ENCODE measurements around the gene HDAC3.
"Not testable (repeated sequence)": the region's sequence is repeated elsewhere in the genome, so short reads cannot be mapped to it uniquely, and the experiment has no call there.

HDAC3 gene

DNA sequence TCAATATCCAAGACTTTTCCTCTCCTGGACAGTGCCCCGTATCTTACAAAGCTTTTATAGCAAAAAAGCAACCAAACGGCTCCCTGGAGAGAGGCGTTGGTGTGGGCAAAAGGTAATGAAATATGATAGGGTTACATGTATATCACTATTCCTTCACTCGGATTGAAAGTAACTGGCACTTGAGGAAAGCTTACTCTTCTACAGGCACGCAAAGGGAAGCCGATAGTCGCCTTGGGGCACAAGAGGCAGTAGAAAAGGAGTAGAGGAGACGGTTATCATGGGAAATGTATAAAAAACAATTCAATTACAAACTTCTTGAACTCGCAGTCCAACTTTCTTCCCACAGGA, 19.0 kb downstream of the HDAC3 start:
- H3K4me3 ChIP-seq (ENCODE audit: low read length): peak overlapping the region; percentile 80
- peak; percentile 39 for DNase-seq (ENCODE audit: low read depth)
- TF ChIP-seq, protein P1, sequence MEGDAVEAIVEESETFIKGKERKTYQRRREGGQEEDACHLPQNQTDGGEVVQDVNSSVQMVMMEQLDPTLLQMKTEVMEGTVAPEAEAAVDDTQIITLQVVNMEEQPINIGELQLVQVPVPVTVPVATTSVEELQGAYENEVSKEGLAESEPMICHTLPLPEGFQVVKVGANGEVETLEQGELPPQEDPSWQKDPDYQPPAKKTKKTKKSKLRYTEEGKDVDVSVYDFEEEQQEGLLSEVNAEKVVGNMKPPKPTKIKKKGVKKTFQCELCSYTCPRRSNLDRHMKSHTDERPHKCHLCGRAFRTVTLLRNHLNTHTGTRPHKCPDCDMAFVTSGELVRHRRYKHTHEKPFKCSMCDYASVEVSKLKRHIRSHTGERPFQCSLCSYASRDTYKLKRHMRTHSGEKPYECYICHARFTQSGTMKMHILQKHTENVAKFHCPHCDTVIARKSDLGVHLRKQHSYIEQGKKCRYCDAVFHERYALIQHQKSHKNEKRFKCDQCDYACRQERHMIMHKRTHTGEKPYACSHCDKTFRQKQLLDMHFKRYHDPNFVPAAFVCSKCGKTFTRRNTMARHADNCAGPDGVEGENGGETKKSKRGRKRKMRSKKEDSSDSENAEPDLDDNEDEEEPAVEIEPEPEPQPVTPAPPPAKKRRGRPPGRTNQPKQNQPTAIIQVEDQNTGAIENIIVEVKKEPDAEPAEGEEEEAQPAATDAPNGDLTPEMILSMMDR (IDR thresholded peaks at IDR 0.05; ENCODE audit: insufficient read depth, low read depth, low read length, missing control alignments): no peak

DNA sequence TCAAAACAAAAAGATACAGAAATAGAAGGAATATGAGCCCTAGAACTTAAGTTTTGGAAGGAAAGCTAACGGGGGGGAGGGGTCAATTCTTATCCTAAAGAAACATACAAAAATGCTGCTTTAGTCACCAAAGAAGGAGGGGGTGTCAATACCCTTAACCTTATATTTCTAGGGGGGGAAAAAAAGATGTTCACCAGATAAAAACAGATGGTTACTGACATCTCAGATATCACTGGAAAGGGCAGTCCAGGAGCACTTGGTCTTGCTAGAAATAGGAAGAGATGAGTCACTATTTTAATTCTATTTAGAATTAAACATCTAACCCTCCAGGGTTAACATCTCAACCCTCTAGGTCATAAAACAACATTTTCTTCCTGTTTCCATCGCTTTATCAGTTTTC, 19.5 kb downstream of the HDAC3 start:
- TF ChIP-seq, protein P1 (IDR thresholded peaks at IDR 0.05; ENCODE audit: insufficient read depth, low read depth, low read length, missing control alignments): no peak
- DNase-seq (ENCODE audit: low read depth): no peak
- peak overlapping the region; percentile 80 for H3K4me3 ChIP-seq (ENCODE audit: low read length)

DNA sequence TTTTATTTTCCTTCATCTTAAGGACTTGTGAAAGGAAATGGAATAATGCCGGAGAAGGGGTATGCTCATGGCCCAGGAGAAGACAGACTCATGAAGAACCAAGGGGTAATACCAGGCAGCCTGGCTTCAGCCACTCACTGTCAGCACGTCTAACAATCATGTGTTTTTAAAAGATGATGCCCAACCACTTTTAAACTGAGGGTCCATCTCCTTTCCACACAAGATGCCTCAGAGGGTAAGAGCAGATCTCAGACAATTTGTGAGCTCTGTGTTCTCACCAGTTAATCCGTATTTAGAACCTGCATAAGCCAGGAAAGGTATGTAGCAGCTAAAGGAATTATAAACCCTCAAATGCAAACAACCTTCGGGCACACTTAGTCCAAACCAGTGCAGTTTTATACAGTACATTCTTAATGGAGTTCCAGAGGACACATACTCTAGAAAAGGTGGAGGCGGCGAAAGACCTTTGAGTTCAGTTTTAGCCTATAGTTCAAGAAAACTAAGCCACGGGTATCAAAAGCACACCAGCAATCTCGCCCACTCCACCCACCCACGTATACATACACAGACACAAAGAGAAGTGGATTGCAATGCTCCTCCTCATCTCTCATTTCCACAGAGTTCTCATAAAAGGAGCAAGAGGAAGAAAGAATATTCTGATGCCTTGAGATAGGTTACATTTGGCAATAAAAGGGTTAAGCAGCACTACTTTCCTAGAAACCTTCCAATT, 20.5 kb downstream of the HDAC3 start:
- TF ChIP-seq, protein P1 (IDR thresholded peaks at IDR 0.05; ENCODE audit: insufficient read depth, low read depth, low read length, missing control alignments): no peak
- no peak for DNase-seq (ENCODE audit: low read depth)
- H3K4me3 ChIP-seq (ENCODE audit: low read length): no peak overlapping the region

DNA sequence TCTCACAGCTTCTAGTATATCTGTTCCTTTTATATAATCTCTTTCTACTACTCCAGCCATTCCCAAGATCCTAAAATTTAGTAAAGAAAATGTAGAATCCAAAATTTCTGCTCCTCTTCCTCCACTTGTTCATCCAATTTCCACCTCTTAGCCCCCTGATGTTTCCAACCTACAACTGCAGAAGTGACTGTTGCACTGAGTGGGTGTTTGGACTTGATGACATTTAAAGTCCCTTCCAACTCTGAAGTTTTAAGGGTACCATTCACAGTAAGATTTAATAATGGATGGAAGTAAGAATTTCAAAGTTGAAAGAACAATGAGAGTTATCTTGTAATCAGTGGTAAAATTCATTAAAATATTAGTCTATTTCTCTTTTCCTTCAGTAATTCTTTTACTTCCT, 23.3 kb downstream of the HDAC3 start:
- TF ChIP-seq, protein P1 (IDR thresholded peaks at IDR 0.05; ENCODE audit: insufficient read depth, low read depth, low read length, missing control alignments): no peak
- no peak for DNase-seq (ENCODE audit: low read depth)
- H3K4me3 ChIP-seq (ENCODE audit: low read length): no peak overlapping the region

DNA sequence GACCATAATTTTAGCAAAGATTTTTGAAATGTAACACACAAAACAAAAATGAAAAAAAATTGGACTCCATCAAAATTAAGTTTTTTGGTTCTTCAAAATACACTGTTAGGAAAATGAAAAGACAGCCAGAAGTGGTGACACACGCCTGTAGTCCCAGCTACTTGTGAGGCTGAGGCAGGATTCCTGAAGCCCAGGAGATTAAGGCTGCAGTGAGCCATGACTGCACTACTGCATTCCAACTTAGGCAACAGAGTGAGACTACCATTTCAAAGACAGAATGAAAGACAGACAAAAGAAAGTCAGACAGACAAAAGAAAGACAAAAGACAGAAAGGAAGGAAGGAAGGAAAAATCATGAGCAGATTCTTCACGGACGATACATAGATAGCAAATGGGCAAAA, 25.4 kb downstream of the HDAC3 start:
- peak; percentile 20 for DNase-seq (ENCODE audit: low read depth)
- no peak overlapping the region for H3K4me3 ChIP-seq (ENCODE audit: low read length)
- TF ChIP-seq, protein P1 (IDR thresholded peaks at IDR 0.05; ENCODE audit: insufficient read depth, low read depth, low read length, missing control alignments): no peak

DNA sequence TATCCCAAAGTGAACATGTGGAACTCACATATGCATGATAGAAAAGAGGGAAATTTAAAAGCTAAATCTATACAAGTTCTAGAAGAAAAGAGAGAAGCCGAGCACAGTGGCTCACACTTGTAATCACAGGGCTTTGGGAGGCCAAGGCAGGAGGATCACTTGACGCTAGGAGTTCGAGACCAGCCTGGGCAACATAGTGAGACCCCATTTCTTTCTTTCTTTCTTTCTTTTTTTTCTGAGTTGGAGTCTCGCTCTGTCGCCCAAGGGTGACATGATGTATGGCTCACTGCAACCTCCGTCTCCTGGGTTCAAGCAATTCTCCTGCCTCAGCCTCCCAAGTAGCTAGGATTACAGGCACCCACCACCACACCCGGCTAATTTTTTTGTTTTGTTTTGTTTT, 26.7 kb downstream of the HDAC3 start:
- H3K4me3 ChIP-seq (ENCODE audit: low read length); DNase-seq (ENCODE audit: low read depth): not testable (repeated sequence)

DNA sequence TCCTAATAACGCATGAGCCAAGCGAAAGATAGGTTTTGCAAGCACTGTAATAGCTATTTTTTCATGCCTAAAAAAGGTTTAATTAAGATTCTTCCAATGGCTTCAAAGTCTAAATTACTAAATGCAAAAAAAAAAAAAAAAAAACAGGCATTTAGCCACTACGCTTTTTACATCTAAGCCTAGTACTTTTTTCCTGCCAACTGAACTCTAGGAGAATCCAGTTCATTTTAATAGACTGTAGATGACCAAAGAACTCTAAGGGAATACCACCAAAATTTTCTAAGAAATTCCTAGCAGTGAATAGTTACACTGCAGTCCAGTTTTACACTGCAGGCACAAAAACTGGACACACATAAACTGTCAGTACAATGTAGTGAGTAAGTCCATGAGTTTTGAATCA, 27.6 kb downstream of the HDAC3 start:
- no peak overlapping the region for H3K4me3 ChIP-seq (ENCODE audit: low read length)
- TF ChIP-seq, protein P1 (IDR thresholded peaks at IDR 0.05; ENCODE audit: insufficient read depth, low read depth, low read length, missing control alignments): no peak

More for the DNA sequence above, 27.6 kb downstream of the HDAC3 start:
- no peak for DNase-seq (ENCODE audit: low read depth)

All from epithelial cell of esophagus (primary cell).